Astrocyte (in vitro differentiated cells and primary cell): ENCODE measurements around the gene AKR1D1.
"Not testable (repeated sequence)": the region's sequence is repeated elsewhere in the genome, so short reads cannot be mapped to it uniquely, and the experiment has no call there.

Experiments
- EZH2 ChIP-seq: IDR thresholded peaks from 2 replicates; pipeline ENCODE4 v1.6.1; 2012; ENCODE audit warnings: mild to moderate bottlenecking, low read length, inconsistent platforms; ENCODE audit not compliant: insufficient read depth
- TF ChIP-seq, protein P1 (sequence below): IDR thresholded peaks from 2 replicates; pipeline ENCODE4 v1.5.1; 2011; ENCODE audit warnings: low read depth, mild to moderate bottlenecking, inconsistent platforms, low read length, moderate library complexity; ENCODE audit not compliant: insufficient read depth

DNA sequence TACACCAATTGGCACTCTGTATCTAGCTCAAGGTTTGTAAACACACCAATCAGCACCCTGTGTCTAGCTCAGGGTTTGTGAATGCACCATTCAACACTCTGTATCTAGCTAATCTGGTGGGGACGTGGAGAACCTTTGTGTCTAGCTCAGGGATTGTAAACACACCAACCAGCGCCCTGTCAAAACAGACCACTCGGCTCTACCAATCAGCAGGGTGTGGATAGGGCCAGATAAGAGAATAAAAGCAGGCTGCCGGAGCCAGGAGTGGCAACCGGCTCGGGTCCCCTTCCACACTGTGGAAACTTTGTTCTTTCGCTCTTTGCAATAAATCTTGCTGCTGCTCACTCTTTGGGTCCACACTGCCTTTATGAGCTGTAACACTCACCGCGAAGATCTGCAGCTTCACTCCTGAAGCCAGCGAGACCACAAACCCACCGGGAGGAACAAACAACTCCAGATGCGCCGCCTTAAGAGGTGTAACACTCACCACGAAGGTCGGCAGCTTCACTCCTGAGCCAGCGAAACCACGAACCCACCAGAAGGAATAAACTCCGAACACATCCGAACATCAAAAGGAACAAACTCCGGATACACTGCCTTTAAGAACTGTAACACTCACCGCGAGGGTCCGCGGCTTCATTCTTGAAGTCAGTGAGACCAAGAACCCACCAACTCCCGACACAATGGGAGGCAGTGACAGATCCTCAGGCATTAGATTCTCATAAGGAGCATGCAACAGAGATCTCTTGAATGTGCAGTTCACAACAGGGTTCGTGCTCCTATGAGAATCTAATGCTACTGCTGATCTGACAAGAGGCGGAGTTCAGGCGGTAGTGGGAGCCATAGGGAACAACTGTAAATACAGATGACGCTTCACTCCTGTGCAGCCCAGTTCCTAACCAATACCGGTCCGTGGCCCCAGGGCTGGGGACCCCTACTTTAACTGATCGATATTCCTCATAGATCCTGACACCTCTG lies 70.8 kb downstream of the AKR1D1 start:
- TF ChIP-seq, protein P1, sequence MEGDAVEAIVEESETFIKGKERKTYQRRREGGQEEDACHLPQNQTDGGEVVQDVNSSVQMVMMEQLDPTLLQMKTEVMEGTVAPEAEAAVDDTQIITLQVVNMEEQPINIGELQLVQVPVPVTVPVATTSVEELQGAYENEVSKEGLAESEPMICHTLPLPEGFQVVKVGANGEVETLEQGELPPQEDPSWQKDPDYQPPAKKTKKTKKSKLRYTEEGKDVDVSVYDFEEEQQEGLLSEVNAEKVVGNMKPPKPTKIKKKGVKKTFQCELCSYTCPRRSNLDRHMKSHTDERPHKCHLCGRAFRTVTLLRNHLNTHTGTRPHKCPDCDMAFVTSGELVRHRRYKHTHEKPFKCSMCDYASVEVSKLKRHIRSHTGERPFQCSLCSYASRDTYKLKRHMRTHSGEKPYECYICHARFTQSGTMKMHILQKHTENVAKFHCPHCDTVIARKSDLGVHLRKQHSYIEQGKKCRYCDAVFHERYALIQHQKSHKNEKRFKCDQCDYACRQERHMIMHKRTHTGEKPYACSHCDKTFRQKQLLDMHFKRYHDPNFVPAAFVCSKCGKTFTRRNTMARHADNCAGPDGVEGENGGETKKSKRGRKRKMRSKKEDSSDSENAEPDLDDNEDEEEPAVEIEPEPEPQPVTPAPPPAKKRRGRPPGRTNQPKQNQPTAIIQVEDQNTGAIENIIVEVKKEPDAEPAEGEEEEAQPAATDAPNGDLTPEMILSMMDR = not testable (repeated sequence)
- not testable (repeated sequence) for TF ChIP-seq EZH2
